HepG2 (cell line): Measurements from ENCODE around the gene ABCD4. TPM values are rescaled to one million over a fixed set of nuclear protein-coding genes. Genes with fewer than 3 reads are reported as not detected.

Experiments used
- CAMTA2 ChIP-seq: sonication (generic); formaldehyde crosslinking; IDR thresholded peaks from 2 replicates; pipeline ENCODE4 v1.4.0; 2020; ENCODE audit warnings: mild to moderate bottlenecking, missing genetic modification reagents, borderline replicate concordance
- FOXC1 ChIP-seq: sonication (generic); formaldehyde crosslinking; IDR thresholded peaks from 2 replicates; pipeline ENCODE4 v1.8.0; 2022; ENCODE audit warnings: mild to moderate bottlenecking, missing genetic modification reagents, borderline replicate concordance
- KDM1A ChIP-seq: IDR thresholded peaks from 2 replicates; pipeline ENCODE4 v1.6.1; 2016; ENCODE audit warnings: missing compliant biosample characterization
- KDM6A ChIP-seq: IDR thresholded peaks from 2 replicates; pipeline ENCODE4 v1.6.1; 2016; ENCODE audit warnings: low read depth
- MXI1 ChIP-seq: IDR thresholded peaks from 3 replicates; pipeline ENCODE4 v1.6.1; 2012; ENCODE audit warnings: low read depth, low read length, inconsistent platforms, borderline replicate concordance
- NCOR1 ChIP-seq: fragments of 200-600 bp; sonication (generic); IDR thresholded peaks from 2 replicates; pipeline ENCODE4 v1.7.0; 2017; ENCODE audit warnings: antibody characterized with exemption, low read length, borderline replicate concordance
- PAF1 ChIP-seq: IDR thresholded peaks from 2 replicates; pipeline ENCODE4 v1.6.1; 2016; ENCODE audit warnings: missing genetic modification reagents, missing compliant biosample characterization
- PPARG ChIP-seq: conservative IDR thresholded peaks from 2 replicates; pipeline ENCODE4 v1.6.1; 2016; ENCODE audit warnings: missing biosample characterization, missing genetic modification reagents
- SALL1 ChIP-seq: sonication (generic); formaldehyde crosslinking; IDR thresholded peaks from 2 replicates; pipeline ENCODE4 v1.8.0; 2022; ENCODE audit warnings: mild to moderate bottlenecking, missing genetic modification reagents
- SOX6 ChIP-seq, 2 experiments: fragments of 450-650 bp in 1 of 2; sonication (generic) in 1 of 2; formaldehyde crosslinking in 1 of 2; IDR thresholded peaks; 2 replicates each; pipeline versions ENCODE4 v1.4.0 to v1.6.1; 2017 to 2020; ENCODE audit warnings: antibody characterized with exemption in 1 of 2, mild to moderate bottlenecking in 1 of 2, missing genetic modification reagents in 1 of 2
- ZEB1 ChIP-seq: IDR thresholded peaks from 2 replicates; pipeline ENCODE4 v1.6.1; 2012; ENCODE audit warnings: mild to moderate bottlenecking, low read depth, inconsistent platforms; ENCODE audit not compliant: insufficient replicate concordance
- ZNF234 ChIP-seq: sonication (generic); formaldehyde crosslinking; conservative IDR thresholded peaks from 2 replicates; pipeline ENCODE4 v1.5.1; 2020; ENCODE audit warnings: mild to moderate bottlenecking, missing genetic modification reagents
- ZNF263 ChIP-seq: sonication (generic); formaldehyde crosslinking; IDR thresholded peaks from 2 replicates; pipeline ENCODE4 v1.4.0; 2020; ENCODE audit warnings: missing genetic modification reagents
- ZNF317 ChIP-seq: sonication (generic); formaldehyde crosslinking; IDR thresholded peaks from 2 replicates; pipeline ENCODE4 v1.5.0; 2020; ENCODE audit warnings: mild to moderate bottlenecking, missing genetic modification reagents
- ZNF331 ChIP-seq: sonication (generic); formaldehyde crosslinking; IDR thresholded peaks from 2 replicates; pipeline ENCODE4 v1.4.0; 2020; ENCODE audit warnings: missing genetic modification reagents
- ZNF333 ChIP-seq: sonication (generic); formaldehyde crosslinking; IDR thresholded peaks from 2 replicates; pipeline ENCODE4 v1.4.0; 2020; ENCODE audit warnings: mild to moderate bottlenecking, missing genetic modification reagents, borderline replicate concordance
- ZNF619 ChIP-seq: sonication (generic); formaldehyde crosslinking; IDR thresholded peaks from 2 replicates; pipeline ENCODE4 v1.4.0; 2020; ENCODE audit warnings: mild to moderate bottlenecking, missing genetic modification reagents
- ZNF776 ChIP-seq: sonication (generic); formaldehyde crosslinking; IDR thresholded peaks from 2 replicates; pipeline ENCODE4 v1.4.0; 2020; ENCODE audit warnings: mild to moderate bottlenecking, missing genetic modification reagents
- ZSCAN9 ChIP-seq: IDR thresholded peaks from 2 replicates; pipeline ENCODE4 v1.6.1; 2016; ENCODE audit warnings: borderline replicate concordance
- polyA plus RNA-seq, 8 experiments: library from polyadenylated mRNA; depleted of rRNA in 3 of 8; stranded (reverse) in 7 of 8; unstranded in 1 of 8; fragments of >200 nt; fragmentation: Illumina TruSeq in 4 of 8; extraction: Trizol in 4 of 8; gene quantifications; 2 replicates each; pipeline versions ENCODE4 v1.2.1 to v1.2.3, GENCODE V29; 2011 to 2016; ENCODE audit warnings: low read depth in 4 of 8, missing spikeins in 1 of 8, mixed read lengths in 1 of 8; ENCODE audit not compliant: insufficient read depth in 1 of 8
- total RNA-seq, 5 experiments: library from RNA; depleted of rRNA; stranded (reverse); fragments of >200 nt; fragmentation: Illumina TruSeq; extraction: Trizol; gene quantifications; 2 replicates each; pipeline ENCODE4 v1.2.3, GENCODE V29; 2016; ENCODE audit warnings: low read depth in 1 of 5
- TF ChIP-seq, protein P1 (sequence below): sonication (generic); formaldehyde crosslinking; IDR thresholded peaks from 2 replicates; pipeline ENCODE4 v1.5.1; 2020; ENCODE audit warnings: mild to moderate bottlenecking, missing genetic modification reagents, moderate library complexity
- TF ChIP-seq, protein P2 (sequence below): sonication (generic); formaldehyde crosslinking; IDR thresholded peaks from 2 replicates; pipeline ENCODE4 v1.5.1; 2020; ENCODE audit warnings: missing genetic modification reagents, mild to moderate bottlenecking, borderline replicate concordance
- TF ChIP-seq, protein P3 (sequence below): sonication (generic); formaldehyde crosslinking; IDR thresholded peaks from 2 replicates; pipeline ENCODE4 v1.4.0; 2020; ENCODE audit warnings: missing genetic modification reagents, borderline replicate concordance
- TF ChIP-seq, protein P4 (sequence below): IDR thresholded peaks from 2 replicates; pipeline ENCODE4 v1.6.1; 2016; ENCODE audit warnings: missing compliant biosample characterization, missing genetic modification reagents, borderline replicate concordance
- TF ChIP-seq, protein P5 (sequence below): IDR thresholded peaks from 2 replicates; pipeline ENCODE4 v1.6.1; 2018; ENCODE audit warnings: missing genetic modification reagents

Gene ABCD4
- total and polyA plus RNA-seq, 2 of the 13 experiments (the other 11 are each of a cell fraction or from before 2014, with no cell fraction given), result 47.5 to 50.5 TPM

DNA sequence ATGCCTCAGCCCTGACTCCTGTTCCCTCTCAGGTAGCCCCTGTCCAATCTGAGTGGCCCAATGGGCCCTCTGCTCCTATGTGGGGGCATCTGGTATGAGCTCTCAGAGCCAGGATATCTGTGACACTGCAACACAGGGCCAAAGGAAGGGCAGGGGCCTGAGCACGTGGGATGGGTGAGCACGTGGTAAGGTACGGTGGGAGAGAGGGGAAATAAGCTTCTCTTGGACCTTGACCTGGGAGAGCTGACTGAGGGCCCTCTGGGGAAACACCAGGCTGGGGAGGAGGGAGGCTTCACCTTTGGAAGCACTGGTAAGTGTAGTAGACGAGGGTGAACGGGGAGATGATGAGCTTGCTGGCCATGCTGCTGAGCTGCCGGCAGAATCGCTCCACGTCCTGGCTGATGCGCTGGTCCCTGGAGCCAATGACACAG is 6.7 kb downstream of the ABCD4 start (continued):
- TF ChIP-seq SALL1 (CRISPR knock-in tag) (peak; percentile 95), ZEB1 (no peak), ZNF333 (CRISPR knock-in tag) (peak; percentile 27; the same call in 1 of the 2 replicates), FOXC1 (CRISPR knock-in tag) (peak; percentile 67; the same call in 1 of the 2 replicates), CAMTA2 (CRISPR knock-in tag) (peak; percentile 86; the same call in 1 of the 2 replicates), ZNF619 (CRISPR knock-in tag) (no peak), PPARG (CRISPR knock-in tag) (0 out of 2 replicates have a peak, but pooled peaks have one; percentile 17), ZNF331 (CRISPR knock-in tag) (peak; percentile 62), KDM1A (CRISPR knock-in tag) (0 out of 2 replicates have a peak, but pooled peaks have one; percentile 10), KDM6A (CRISPR knock-in tag) (no peak), SOX6 (IDR thresholded peaks at IDR 0.05) (no peak), SOX6 (CRISPR knock-in tag; IDR thresholded peaks at IDR 0.05) (peak; percentile 51), ZSCAN9 (peak; percentile 88; the same call in 1 of the 2 replicates), ZNF234 (CRISPR knock-in tag) (no peak), MXI1 (peak; percentile 94; the same call in 2 of the 3 replicates), ZNF317 (CRISPR knock-in tag) (peak; percentile 80), ZNF776 (CRISPR knock-in tag) (peak; percentile 35; the same call in 1 of the 2 replicates), PAF1 (CRISPR knock-in tag) (no peak), NCOR1 (peak; percentile 68; the same call in 1 of the 2 replicates), ZNF263 (CRISPR knock-in tag) (peak; percentile 88)
- TF ChIP-seq, protein P1, sequence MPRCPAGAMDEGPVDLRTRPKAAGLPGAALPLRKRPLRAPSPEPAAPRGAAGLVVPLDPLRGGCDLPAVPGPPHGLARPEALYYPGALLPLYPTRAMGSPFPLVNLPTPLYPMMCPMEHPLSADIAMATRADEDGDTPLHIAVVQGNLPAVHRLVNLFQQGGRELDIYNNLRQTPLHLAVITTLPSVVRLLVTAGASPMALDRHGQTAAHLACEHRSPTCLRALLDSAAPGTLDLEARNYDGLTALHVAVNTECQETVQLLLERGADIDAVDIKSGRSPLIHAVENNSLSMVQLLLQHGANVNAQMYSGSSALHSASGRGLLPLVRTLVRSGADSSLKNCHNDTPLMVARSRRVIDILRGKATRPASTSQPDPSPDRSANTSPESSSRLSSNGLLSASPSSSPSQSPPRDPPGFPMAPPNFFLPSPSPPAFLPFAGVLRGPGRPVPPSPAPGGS (CRISPR knock-in tag), result peak; percentile 73; the same call in 1 of the 2 replicates
- TF ChIP-seq, protein P2, sequence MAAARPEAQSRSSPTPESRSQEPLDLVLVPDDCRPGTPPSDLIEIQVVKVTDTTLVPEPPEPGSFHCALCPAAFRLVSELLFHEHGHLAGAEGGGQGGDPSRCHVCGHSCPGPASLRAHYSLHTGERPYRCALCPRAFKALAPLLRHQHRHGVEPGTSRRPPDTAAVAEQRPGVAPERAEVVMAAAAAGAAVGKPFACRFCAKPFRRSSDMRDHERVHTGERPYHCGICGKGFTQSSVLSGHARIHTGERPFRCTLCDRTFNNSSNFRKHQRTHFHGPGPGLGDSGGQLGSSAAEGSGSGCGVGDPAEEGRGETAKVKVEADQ, result peak; percentile 32; the same call in 1 of the 2 replicates
- TF ChIP-seq, protein P3, sequence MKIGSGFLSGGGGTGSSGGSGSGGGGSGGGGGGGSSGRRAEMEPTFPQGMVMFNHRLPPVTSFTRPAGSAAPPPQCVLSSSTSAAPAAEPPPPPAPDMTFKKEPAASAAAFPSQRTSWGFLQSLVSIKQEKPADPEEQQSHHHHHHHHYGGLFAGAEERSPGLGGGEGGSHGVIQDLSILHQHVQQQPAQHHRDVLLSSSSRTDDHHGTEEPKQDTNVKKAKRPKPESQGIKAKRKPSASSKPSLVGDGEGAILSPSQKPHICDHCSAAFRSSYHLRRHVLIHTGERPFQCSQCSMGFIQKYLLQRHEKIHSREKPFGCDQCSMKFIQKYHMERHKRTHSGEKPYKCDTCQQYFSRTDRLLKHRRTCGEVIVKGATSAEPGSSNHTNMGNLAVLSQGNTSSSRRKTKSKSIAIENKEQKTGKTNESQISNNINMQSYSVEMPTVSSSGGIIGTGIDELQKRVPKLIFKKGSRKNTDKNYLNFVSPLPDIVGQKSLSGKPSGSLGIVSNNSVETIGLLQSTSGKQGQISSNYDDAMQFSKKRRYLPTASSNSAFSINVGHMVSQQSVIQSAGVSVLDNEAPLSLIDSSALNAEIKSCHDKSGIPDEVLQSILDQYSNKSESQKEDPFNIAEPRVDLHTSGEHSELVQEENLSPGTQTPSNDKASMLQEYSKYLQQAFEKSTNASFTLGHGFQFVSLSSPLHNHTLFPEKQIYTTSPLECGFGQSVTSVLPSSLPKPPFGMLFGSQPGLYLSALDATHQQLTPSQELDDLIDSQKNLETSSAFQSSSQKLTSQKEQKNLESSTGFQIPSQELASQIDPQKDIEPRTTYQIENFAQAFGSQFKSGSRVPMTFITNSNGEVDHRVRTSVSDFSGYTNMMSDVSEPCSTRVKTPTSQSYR (CRISPR knock-in tag), result no peak
- TF ChIP-seq, protein P4, sequence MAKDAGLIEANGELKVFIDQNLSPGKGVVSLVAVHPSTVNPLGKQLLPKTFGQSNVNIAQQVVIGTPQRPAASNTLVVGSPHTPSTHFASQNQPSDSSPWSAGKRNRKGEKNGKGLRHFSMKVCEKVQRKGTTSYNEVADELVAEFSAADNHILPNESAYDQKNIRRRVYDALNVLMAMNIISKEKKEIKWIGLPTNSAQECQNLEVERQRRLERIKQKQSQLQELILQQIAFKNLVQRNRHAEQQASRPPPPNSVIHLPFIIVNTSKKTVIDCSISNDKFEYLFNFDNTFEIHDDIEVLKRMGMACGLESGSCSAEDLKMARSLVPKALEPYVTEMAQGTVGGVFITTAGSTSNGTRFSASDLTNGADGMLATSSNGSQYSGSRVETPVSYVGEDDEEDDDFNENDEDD (CRISPR knock-in tag), result peak; percentile 92
- TF ChIP-seq, protein P5, sequence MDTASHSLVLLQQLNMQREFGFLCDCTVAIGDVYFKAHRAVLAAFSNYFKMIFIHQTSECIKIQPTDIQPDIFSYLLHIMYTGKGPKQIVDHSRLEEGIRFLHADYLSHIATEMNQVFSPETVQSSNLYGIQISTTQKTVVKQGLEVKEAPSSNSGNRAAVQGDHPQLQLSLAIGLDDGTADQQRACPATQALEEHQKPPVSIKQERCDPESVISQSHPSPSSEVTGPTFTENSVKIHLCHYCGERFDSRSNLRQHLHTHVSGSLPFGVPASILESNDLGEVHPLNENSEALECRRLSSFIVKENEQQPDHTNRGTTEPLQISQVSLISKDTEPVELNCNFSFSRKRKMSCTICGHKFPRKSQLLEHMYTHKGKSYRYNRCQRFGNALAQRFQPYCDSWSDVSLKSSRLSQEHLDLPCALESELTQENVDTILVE (CRISPR knock-in tag), result peak; percentile 69; the same call in 1 of the 2 replicates
